GM23248 (cell line): ENCODE data around the gene FRAT2.

Source experiments
- EZH2 ChIP-seq: fragments of 200-600 bp; sonication (generic); IDR thresholded peaks from 2 replicates; pipeline ENCODE4 v1.6.1; 2018; ENCODE audit warnings: antibody characterized with exemption, mild to moderate bottlenecking; ENCODE audit not compliant: insufficient read depth, poor library complexity, severe bottlenecking
- EZH2phosphoT487 ChIP-seq: fragments of 200-600 bp; sonication (generic); IDR thresholded peaks from 2 replicates; pipeline ENCODE4 v1.6.1; 2018; ENCODE audit warnings: antibody characterized with exemption, moderate library complexity, mild to moderate bottlenecking, low read depth; ENCODE audit not compliant: insufficient read depth

DNA sequence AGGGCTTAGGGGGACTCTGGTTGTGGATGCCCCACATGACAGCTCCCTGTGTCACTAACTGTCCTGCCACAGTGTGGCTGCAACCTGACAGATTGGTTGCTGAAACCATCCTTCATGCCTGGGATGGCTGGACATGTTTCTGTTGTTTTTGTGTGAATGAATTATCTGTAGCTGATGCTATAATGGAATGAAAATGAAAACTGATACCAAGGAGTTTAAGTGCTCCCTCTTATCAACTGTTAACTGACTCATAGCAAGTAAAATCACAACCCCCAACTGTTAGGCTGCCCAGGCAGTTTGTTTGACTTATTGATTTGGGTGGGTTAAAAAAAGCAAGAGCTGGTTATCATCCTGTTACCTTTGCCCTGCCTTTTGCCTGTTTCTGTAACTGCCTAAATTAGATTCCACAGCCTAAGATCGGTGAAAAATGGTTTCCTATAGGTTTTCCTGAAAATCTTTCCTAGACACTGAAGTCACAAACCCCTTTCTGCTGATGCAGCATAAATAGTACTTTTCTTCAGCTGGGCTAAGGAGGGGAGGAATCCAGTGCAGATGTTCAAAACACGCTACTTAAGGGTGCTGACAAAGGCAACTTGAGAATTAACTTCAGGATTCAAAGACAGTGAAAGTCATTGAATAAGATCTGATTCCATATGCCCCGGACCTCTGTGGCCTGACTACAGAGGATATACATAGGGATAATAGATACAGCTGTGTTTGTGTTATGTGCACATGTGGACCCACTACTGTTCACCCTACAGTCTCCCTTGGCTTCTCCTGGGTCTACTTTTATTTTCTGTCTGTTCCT, 5.7 kb downstream of the FRAT2 start:
- TF ChIP-seq EZH2phosphoT487: no peak
- TF ChIP-seq EZH2: no peak
